Brain microvascular endothelial cell (primary cell): ENCODE results near the gene NKX1-2.

Experiments
- DNase-seq: peaks from one replicate; pipeline ENCODE4 v3.0.0-alpha.2; 2020
- H3K27ac ChIP-seq: fragments of 250-450 bp; sonication (Bioruptor Pico); 2 replicates; pipeline ENCODE4 v1.5.1; 2020; ENCODE audit warnings: mild to moderate bottlenecking, moderate library complexity
- H3K27me3 ChIP-seq: fragments of 250-450 bp; sonication (Bioruptor Pico); replicated peaks from 2 replicates; pipeline ENCODE4 v1.5.1; 2020; ENCODE audit warnings: mild to moderate bottlenecking
- H3K36me3 ChIP-seq: fragments of 250-450 bp; sonication (Bioruptor Pico); replicated peaks from 2 replicates; pipeline ENCODE4 v1.5.1; 2020; ENCODE audit warnings: mild to moderate bottlenecking
- H3K4me3 ChIP-seq: 2 replicates; pipeline ENCODE4 v1.5.1; 2011; ENCODE audit warnings: low read depth, mild to moderate bottlenecking, control low read depth, low read length, moderate library complexity
- in situ Hi-C: cut with HindIII; loops from 2 replicates; pipeline ENCODE4 v1.10.0; 2017; ENCODE audit warnings: low sequenced_read_pairs, low pct_ligation_motif_present
- TF ChIP-seq, protein P1 (sequence below): IDR thresholded peaks from 2 replicates; pipeline ENCODE4 v1.5.1; 2011; ENCODE audit warnings: low read depth, mild to moderate bottlenecking, moderate library complexity, low read length, control low read depth, inconsistent platforms; ENCODE audit errors: missing control alignments

Gene NKX1-2

GRCh38 chr10:124467165-124467564 is 17.3 kb upstream of the NKX1-2 start:
- no peak for DNase-seq
- in situ Hi-C loops, result no loop called here
- Histone ChIP-seq H3K36me3 (no peaks in the 10 kb centered on the region), H3K27me3 (no peaks in the 10 kb centered on the region), H3K27ac (no peak overlapping the region), H3K4me3 (no peak overlapping the region)
- TF ChIP-seq, protein P1, sequence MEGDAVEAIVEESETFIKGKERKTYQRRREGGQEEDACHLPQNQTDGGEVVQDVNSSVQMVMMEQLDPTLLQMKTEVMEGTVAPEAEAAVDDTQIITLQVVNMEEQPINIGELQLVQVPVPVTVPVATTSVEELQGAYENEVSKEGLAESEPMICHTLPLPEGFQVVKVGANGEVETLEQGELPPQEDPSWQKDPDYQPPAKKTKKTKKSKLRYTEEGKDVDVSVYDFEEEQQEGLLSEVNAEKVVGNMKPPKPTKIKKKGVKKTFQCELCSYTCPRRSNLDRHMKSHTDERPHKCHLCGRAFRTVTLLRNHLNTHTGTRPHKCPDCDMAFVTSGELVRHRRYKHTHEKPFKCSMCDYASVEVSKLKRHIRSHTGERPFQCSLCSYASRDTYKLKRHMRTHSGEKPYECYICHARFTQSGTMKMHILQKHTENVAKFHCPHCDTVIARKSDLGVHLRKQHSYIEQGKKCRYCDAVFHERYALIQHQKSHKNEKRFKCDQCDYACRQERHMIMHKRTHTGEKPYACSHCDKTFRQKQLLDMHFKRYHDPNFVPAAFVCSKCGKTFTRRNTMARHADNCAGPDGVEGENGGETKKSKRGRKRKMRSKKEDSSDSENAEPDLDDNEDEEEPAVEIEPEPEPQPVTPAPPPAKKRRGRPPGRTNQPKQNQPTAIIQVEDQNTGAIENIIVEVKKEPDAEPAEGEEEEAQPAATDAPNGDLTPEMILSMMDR, result no peak

DNA sequence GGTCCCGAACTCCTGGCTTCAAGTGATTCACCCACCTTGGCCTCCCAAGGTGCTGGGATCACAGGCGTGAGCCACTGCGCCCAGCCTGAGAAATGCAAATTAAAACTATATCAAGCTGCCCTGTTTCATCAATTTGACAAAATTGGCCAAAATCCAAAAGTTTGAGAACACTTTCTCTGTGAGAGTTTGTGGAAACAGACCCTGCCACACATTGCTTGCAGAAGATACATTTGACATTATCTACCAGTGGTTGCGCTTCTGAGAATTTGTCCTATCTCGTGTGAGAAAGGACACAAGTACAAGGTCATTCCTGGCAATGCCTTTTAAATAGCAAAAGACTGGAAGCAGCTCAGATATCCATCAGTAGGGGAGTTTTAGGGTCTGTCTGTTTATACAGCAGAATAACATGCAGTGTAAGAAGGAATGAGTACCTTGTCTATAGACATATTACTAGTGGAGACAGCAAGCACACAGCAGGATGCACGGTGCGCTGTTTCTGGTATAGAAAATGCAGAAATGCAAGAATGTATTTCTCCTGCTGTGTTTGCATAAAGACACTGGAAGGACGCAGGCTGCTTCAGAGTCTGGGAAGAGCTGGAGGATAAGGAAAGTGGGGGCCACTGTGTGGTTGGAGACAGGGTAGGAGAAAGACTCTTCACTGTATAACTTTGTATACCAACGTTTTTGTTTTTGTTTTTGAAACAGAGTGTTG is 16.1 kb upstream of the NKX1-2 start:
- in situ Hi-C loops, result no loop called here
- Histone ChIP-seq H3K27ac (no peak overlapping the region), H3K27me3 (no peaks in the 10 kb centered on the region), H3K4me3 (no peak overlapping the region), H3K36me3 (no peaks in the 10 kb centered on the region)
- no peak for DNase-seq
- TF ChIP-seq, protein P1, result no peak

GRCh38 chr10:124465003-124465776 is 15.4 kb upstream of the NKX1-2 start:
- Histone ChIP-seq H3K4me3 (no peak overlapping the region), H3K27ac (no peak overlapping the region), H3K36me3 (no peaks in the 10 kb centered on the region), H3K27me3 (no peaks in the 10 kb centered on the region)
- DNase-seq, result no peak
- in situ Hi-C loops, result no loop called here
- TF ChIP-seq, protein P1, result no peak

DNA sequence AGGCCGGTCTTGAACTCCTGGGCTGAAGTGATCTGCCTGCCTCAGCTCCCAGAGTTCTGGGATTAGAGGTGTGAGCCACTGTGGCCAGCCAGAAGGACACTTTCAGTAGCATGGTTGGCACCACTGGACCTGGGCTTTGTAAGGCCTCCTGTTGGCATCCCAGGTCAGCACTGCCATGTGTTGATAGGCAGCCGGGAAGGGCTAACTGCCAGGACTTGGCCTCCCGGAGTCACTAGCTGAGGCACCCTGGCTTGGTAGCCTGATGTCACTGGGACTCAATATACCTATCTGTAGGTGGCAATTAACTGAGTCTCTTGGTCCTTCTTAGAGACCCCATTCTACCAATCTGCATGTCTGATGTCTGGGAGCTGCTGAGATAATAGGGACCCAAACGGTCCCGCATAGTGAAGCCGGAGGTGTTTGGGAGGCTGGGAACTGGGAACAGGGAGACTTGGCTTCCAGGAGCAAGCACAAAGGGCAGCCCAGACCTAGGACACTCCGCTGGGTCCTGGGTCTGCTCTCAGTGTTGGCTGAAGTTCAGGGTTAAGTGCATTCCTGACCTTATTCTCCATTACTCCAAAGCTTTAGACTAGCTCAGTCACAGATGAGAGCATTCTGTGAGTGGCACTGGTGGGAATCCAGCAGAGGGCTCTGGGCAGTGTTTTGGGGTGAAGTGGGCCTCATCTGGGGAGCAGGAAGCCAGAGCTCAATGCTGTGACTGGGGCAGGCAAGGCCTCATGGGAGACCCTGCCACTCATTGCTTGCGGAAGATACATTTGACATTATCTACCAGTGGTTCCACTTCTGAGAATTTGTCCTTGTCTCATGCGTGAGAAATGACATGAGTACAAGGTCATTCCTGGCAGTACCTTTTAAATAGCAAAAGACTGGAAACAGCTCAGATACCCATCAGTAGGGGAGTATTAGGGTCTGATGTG is 14.5 kb upstream of the NKX1-2 start:
- DNase-seq, result no peak
- Histone ChIP-seq H3K36me3 (no peaks in the 10 kb centered on the region), H3K4me3 (no peak overlapping the region), H3K27me3 (no peaks in the 10 kb centered on the region), H3K27ac (no peak overlapping the region)
- in situ Hi-C loops, result no loop called here
- TF ChIP-seq, protein P1, result no peak

GRCh38 chr10:124462348-124462695 is 12.5 kb upstream of the NKX1-2 start:
- TF ChIP-seq, protein P1, result no peak
- H3K36me3 ChIP-seq, result no peaks in the 10 kb centered on the region
- H3K4me3 ChIP-seq, result peak overlapping the region; percentile 78
- in situ Hi-C loops, result no loop called here
- no peaks in the 10 kb centered on the region for H3K27me3 ChIP-seq
- no peak overlapping the region for H3K27ac ChIP-seq
- no peak for DNase-seq
